IPS-11a (cell line): Measurements from ENCODE around the gene HDAC9.

ENCODE experiments used
- H3K4me3 ChIP-seq: one replicate; pipeline ENCODE4 v1.5.1; 2013; ENCODE audit warnings: low read depth, low read length, control low read depth

Gene HDAC9

GRCh38 chr7:18552943-18553604 lies 57.5 kb downstream of the HDAC9 start:
- H3K4me3 ChIP-seq, result no peak overlapping the region

GRCh38 chr7:18553605-18554003 lies 58.1 kb downstream of the HDAC9 start:
- H3K4me3 ChIP-seq, result no peak overlapping the region

GRCh38 chr7:18555120-18555519 lies 59.6 kb downstream of the HDAC9 start:
- no peak overlapping the region for H3K4me3 ChIP-seq

- no peak overlapping the region for H3K4me3 ChIP-seq
These were observed 60.4 kb downstream of the HDAC9 start for GRCh38 chr7:18555968-18556367.

- H3K4me3 ChIP-seq, result no peak overlapping the region
These were observed 63.0 kb downstream of the HDAC9 start for GRCh38 chr7:18558503-18558902.

- H3K4me3 ChIP-seq, result no peak overlapping the region
These were observed 63.4 kb downstream of the HDAC9 start for GRCh38 chr7:18558910-18559309.

GRCh38 chr7:18559756-18560155 lies 64.2 kb downstream of the HDAC9 start:
- H3K4me3 ChIP-seq, result no peak overlapping the region

- no peak overlapping the region for H3K4me3 ChIP-seq
These were observed 69.2 kb downstream of the HDAC9 start for GRCh38 chr7:18564779-18565178.

- H3K4me3 ChIP-seq, result no peak overlapping the region
These were observed 69.8 kb downstream of the HDAC9 start for GRCh38 chr7:18565337-18565736.

GRCh38 chr7:18566205-18566604 lies 70.7 kb downstream of the HDAC9 start:
- H3K4me3 ChIP-seq, result no peak overlapping the region

GRCh38 chr7:18566829-18567228 lies 71.3 kb downstream of the HDAC9 start:
- H3K4me3 ChIP-seq, result no peak overlapping the region

- no peak overlapping the region for H3K4me3 ChIP-seq
These were observed 74.9 kb downstream of the HDAC9 start for GRCh38 chr7:18570441-18570840.

GRCh38 chr7:18570890-18571478 lies 75.4 kb downstream of the HDAC9 start:
- H3K4me3 ChIP-seq, result no peak overlapping the region

- H3K4me3 ChIP-seq, result no peak overlapping the region
These were observed 76.6 kb downstream of the HDAC9 start for GRCh38 chr7:18572154-18572553.

GRCh38 chr7:18572885-18573284 lies 77.3 kb downstream of the HDAC9 start:
- no peak overlapping the region for H3K4me3 ChIP-seq

- H3K4me3 ChIP-seq, result no peak overlapping the region
These were observed 78.1 kb downstream of the HDAC9 start for GRCh38 chr7:18573410-18574234.

GRCh38 chr7:18574235-18574540 lies 78.6 kb downstream of the HDAC9 start:
- H3K4me3 ChIP-seq, result no peak overlapping the region

GRCh38 chr7:18574676-18575075 lies 79.1 kb downstream of the HDAC9 start:
- H3K4me3 ChIP-seq, result no peak overlapping the region

- H3K4me3 ChIP-seq, result no peak overlapping the region
These were observed 80.3 kb downstream of the HDAC9 start for GRCh38 chr7:18575622-18576572.

GRCh38 chr7:18577096-18577771 lies 81.7 kb downstream of the HDAC9 start:
- no peak overlapping the region for H3K4me3 ChIP-seq

- H3K4me3 ChIP-seq, result no peak overlapping the region
These were observed 84.1 kb downstream of the HDAC9 start for GRCh38 chr7:18579698-18580097.
